GM19023 (cell line): Measurements from ENCODE around the gene ADCK2.
"Not testable (repeated sequence)": the region's sequence is repeated elsewhere in the genome, so short reads cannot be mapped to it uniquely, and the experiment has no call there.

Experiments used
- ATAC-seq: cut with Tn5 transposase; IDR thresholded peaks from one replicate; pipeline ENCODE4 v1.9.1; 2021; ENCODE audit warnings: mild to moderate bottlenecking, moderate library complexity; ENCODE audit not compliant: unreplicated experiment

ADCK2 gene

DNA sequence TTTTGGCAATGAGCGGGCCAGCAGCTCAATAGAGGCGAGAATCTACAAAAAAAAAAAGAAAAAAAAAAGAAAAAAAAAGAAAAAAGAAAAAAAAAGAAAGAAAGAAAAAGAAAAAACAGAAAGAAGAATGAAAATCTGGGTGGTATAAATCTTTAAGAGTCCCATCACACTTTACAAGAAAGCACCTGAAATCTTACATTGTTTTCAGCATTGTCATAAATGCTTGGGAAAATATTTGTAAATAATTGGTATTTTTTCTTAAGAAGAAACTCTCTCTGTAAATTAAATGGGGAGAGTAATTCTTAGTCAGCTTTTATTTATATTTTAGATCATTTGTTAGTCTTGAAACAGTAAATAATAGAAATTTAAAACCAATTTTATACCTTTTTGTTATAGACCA, 62.0 kb downstream of the ADCK2 start:
- no peak for ATAC-seq

DNA sequence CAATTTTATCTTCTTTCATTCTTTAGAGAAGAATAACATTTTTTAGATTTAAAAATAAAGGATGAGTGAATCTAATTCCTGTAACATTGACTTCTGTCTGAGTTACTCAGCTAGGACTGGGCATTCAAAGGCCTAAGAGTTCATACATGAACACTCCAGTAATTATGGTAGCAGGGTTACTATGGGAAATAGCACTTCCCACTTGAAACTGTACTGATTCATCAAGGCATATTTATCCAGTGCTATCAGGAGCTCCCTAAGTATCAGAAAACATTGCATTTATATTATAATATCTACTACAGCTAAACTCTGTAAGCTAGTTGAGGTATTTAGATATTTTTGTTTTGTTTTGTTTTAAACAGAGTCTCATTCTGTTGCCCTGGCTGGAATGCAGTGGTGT, 65.5 kb downstream of the ADCK2 start:
- ATAC-seq: no peak

DNA sequence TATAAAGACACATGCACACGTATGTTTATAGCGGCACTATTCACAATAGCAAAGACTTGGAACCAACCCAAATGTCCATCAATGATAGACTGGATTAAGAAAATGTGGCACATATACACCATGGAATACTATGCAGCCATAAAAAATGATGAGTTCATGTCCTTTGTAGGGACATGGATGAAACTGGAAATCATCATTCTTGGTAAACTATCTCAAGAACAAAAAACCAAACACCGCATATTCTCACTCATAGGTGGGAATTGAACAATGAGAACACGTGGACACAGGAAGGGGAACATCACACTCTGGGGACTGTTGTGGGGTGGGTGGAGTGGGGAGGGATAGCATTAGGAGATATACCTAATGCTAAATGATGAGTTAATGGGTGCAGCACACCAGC, 70.5 kb downstream of the ADCK2 start:
- not testable (repeated sequence) for ATAC-seq

DNA sequence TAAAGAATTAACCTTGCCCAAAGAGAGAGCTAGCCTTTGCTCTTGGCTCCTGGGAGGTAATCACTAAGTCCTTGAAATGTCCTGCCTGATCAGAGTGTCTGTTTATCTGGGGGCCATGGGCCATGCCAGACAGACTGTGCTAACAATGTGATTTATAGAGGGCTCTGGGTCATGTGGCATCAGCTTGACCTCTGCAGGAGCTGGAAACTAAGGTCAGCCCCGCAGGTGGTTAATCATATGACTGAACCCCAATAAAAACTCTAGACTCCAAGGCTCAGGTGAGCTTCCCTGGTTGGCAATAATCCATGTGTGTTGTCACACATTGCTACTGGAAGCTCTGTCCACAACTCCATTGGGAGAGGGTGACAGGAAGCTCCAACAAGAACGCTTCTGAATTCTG, 71.3 kb downstream of the ADCK2 start:
- ATAC-seq: no peak
